ENCODE measurements around the gene COA6. TPM values are rescaled to one million over a fixed set of nuclear protein-coding genes. Genes with fewer than 3 reads are reported as not detected.

COA6 gene
- total and polyA plus RNA-seq, 2 of the 8 experiments (the other 6 are each of a cell fraction or from before 2014, with no cell fraction given): 22.9 to 44.9 TPM

GRCh38 chr1:234401658-234402057 lies 28.4 kb downstream of the COA6 start:
- Histone ChIP-seq H3K4me3 (ENCODE audit: extremely low read depth in 1 of 4, insufficient read depth in 2 of 4, low read depth in 3 of 4, low read length in 4 of 4) (no peak overlapping the region), H3K18ac (ENCODE audit: extremely low read depth, low read length) (no peak overlapping the region), H2AK5ac (ENCODE audit: low read depth, low read length) (no peak overlapping the region), H3K9me3 (ENCODE audit: insufficient read depth in 2 of 2, low read depth in 1 of 2, low read length in 1 of 2) (no peaks in the 10 kb centered on the region), H4K5ac (ENCODE audit: insufficient read length, low read depth, low read length) (no peak overlapping the region), H3K27me3 (replicated peaks in 1 of 4; ENCODE audit: control insufficient read depth in 3 of 4, extremely low read depth in 1 of 4, insufficient read depth in 3 of 4, low read length in 3 of 4) (no peaks in the 10 kb centered on the region), H3K4ac (replicated peaks; ENCODE audit: insufficient read length, low read depth, low read length) (no peak overlapping the region), H3K14ac (ENCODE audit: insufficient read length) (no peak overlapping the region), H3K36me3 (ENCODE audit: control insufficient read depth in 2 of 4, insufficient read depth in 4 of 4, low read length in 3 of 4) (no peaks in the 10 kb centered on the region; a peak in 3 of 8 replicates), H2BK5ac (ENCODE audit: low read depth, low read length) (no peak overlapping the region), H3K9ac (replicated peaks in 1 of 4; ENCODE audit: extremely low read depth in 1 of 4, low read depth in 3 of 4, low read length in 3 of 4) (no peak overlapping the region), H2BK120ac (replicated peaks; ENCODE audit: low read depth, low read length) (no peak overlapping the region), H2AFZ (ENCODE audit: low read length) (no peak overlapping the region), H2BK20ac (ENCODE audit: low read length) (no peak overlapping the region), H3K23me2 (ENCODE audit: low read depth, low read length) (no peaks in the 10 kb centered on the region), H2BK12ac (ENCODE audit: low read depth, low read length) (no peak overlapping the region), H3K23ac (ENCODE audit: insufficient read length) (no peak overlapping the region), H3K79me1 (ENCODE audit: low read depth, low read length) (no peaks in the 10 kb centered on the region), H4K8ac (ENCODE audit: extremely low read depth, insufficient read depth, low read length) (no peak overlapping the region), H4K20me1 (replicated peaks in 1 of 2; ENCODE audit: control insufficient read depth in 1 of 2, insufficient read depth in 2 of 2, low read length in 2 of 2) (peaks cover 0 to 2% of the 10 kb centered on the region in 2 experiments), H3K56ac (replicated peaks; ENCODE audit: insufficient read length, low read depth, low read length) (no peak overlapping the region), H3K79me2 (ENCODE audit: control insufficient read depth in 1 of 2, insufficient read depth in 2 of 2, low read length in 2 of 2) (no peaks in the 10 kb centered on the region), H4K91ac (replicated peaks; ENCODE audit: insufficient read length, low read length) (no peak overlapping the region), H3K27ac (ENCODE audit: low read depth, low read length) (no peak overlapping the region), H3K4me2 (ENCODE audit: insufficient read depth in 1 of 2, low read depth in 2 of 2, low read length in 2 of 2) (no peak overlapping the region), H2BK15ac (ENCODE audit: low read length) (no peak overlapping the region), H3K4me1 (replicated peaks in 1 of 4; ENCODE audit: control insufficient read depth in 3 of 4, insufficient read depth in 4 of 4, low read length in 3 of 4) (no peaks in the 10 kb centered on the region)
- DNase-seq (ENCODE audit: low read depth in 1 of 2, low spot score in 2 of 2) (no peak), FAIRE-seq (no peak)
- POLR2A ChIA-PET (ENCODE audit: partially characterized antibody): no interaction called here
- CTCF ChIA-PET (ENCODE audit: partially characterized antibody): interaction anchor here (0.8 kb wide), 1 partner anchor 290 kb away, joined by 3 read pairs; no protein-coding TSS in a partner anchor
- 95% methylated on average over 3 of the region's 3 CpGs; no CpG with 5 or more reads in 1 of the 2 experiments for WGBS, 2 experiments (ENCODE audit: extremely low coverage in 1 of 2, insufficient coverage in 1 of 2, insufficient read length in 1 of 2, insufficient replicate concordance in 2 of 2, low coverage in 1 of 2, low lambda C conversion rate in 2 of 2, missing lambda C conversion rate in 1 of 2)
- TF ChIP-seq HDAC2 (IDR thresholded peaks at IDR 0.05; ENCODE audit: borderline replicate concordance in 1 of 2, low read depth in 2 of 2, low read length in 2 of 2): no peak
- TF ChIP-seq TAF1 (IDR thresholded peaks at IDR 0.05; ENCODE audit: low read depth, low read length): no peak

All from H1 (cell line).